GM21619 (cell line): Measurements from ENCODE around the gene FNBP1.

ENCODE experiments used
- ATAC-seq: cut with Tn5 transposase; IDR thresholded peaks from one replicate; pipeline ENCODE4 v1.9.1; 2021; ENCODE audit not compliant: unreplicated experiment

Gene FNBP1

GRCh38 chr9:129863059-129863690 is 179.8 kb downstream of the FNBP1 start:
- ATAC-seq = no peak

GRCh38 chr9:129861447-129861827 is 181.6 kb downstream of the FNBP1 start:
- no peak for ATAC-seq

GRCh38 chr9:129860653-129861446 is 182.1 kb downstream of the FNBP1 start:
- ATAC-seq = no peak

DNA sequence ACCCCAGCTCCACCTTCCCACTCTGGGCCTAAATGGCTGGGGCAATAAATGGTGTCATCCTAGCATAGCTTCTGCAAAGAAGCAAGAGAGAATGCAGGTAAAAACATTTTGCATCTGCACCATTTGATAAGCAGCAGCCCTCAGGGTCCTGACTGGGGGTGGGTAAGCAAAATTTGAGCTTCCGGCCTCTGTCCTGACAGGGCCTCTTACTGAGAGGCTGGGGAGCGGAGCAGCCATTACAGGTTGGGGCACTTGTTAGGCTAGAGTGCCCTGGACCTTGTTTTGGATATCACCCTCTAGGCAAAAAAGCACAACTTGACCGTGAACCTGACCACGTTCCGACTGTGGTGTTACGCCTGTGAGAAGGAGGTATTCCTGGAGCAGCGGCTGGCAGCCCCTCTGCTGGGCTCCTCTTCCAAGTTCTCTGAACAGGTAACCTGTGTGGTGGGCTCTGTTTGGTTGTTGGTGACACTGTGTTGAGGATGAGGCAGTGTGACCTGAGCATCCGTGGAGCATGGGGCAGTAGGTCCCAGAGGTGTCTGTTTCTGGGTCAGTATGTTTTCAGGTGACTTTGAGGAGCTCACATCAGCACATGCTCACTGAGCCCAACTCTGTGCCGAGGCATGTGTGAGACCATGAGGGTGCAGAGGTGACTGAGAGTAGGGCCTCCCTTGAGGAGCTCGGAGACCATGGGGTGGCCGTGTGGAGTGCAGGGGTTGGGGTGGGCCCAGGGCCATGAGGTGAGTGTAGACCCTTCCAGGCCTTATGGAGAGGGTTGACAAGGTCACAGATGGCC is 184.6 kb downstream of the FNBP1 start:
- ATAC-seq = no peak

GRCh38 chr9:129857207-129857606 is 185.8 kb downstream of the FNBP1 start:
- no peak for ATAC-seq

DNA sequence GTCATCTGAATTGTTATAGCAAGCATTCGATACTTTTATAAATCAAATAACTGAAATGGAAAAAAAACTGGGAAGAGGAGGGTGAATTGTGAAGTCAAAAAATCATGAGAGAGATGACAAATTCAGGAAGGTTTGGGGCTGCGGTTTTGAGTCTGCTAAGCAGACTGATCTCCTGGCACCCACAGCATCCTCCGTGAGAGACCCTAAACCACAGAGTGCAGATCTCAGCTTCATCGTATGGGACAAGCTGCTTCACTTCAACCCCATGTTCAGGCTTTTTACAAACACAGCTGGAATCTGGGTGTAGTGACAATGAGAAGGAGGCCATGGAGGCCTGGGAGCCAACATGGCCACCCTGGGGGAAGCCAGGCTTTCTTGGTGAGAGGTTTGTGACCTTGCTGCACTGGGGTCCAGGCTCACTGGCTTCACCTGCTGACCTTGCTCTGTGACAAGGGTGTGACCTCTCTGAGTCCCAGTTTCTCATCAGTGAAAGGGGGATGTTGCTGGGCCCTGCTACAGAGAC is 188.3 kb downstream of the FNBP1 start:
- no peak for ATAC-seq

GRCh38 chr9:129853614-129854013 is 189.4 kb downstream of the FNBP1 start:
- no peak for ATAC-seq

DNA sequence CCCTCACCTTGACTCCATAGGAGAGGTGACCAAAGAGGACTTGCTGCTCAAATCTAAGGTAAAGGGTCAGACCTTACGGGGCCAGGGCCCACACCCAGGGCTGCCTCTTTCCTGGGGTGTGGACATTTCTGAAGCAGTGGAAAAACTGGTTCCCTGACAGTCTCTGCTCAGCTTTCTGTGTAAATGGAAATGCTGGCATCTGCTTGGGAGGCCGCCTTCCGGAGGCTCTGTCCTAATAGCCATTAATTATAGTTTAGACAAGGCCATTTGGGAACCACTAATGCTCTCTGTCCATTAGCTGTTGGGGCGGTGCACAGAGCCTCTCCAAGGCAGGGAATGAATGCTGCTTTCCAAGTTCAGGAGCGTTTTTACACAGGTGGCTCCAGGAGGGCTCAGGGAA is 190.4 kb downstream of the FNBP1 start:
- no peak for ATAC-seq

- no peak for ATAC-seq
Observed at GRCh38 chr9:129851821-129852220, 191.2 kb downstream of the FNBP1 start.

GRCh38 chr9:129850821-129851550 is 192.0 kb downstream of the FNBP1 start:
- ATAC-seq = no peak

DNA sequence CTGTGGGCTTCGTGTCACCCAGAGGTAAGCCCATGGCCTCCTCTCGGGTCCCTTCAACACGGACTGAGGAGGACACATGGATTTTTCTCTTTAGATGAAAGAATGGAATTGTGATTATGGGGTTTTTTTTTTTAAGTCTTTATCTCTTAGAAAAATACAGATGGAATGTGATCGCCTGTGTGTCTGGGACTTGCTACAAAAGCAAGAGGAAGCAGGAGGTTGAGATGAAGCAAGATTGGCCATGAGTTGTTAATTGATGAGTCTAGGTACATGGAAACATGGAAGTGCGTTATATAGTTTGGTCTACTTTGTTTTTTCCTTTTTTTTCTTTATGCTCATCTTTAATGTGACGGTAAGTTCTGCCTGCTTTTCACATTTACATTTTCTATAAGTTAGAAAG is 193.1 kb downstream of the FNBP1 start:
- no peak for ATAC-seq

DNA sequence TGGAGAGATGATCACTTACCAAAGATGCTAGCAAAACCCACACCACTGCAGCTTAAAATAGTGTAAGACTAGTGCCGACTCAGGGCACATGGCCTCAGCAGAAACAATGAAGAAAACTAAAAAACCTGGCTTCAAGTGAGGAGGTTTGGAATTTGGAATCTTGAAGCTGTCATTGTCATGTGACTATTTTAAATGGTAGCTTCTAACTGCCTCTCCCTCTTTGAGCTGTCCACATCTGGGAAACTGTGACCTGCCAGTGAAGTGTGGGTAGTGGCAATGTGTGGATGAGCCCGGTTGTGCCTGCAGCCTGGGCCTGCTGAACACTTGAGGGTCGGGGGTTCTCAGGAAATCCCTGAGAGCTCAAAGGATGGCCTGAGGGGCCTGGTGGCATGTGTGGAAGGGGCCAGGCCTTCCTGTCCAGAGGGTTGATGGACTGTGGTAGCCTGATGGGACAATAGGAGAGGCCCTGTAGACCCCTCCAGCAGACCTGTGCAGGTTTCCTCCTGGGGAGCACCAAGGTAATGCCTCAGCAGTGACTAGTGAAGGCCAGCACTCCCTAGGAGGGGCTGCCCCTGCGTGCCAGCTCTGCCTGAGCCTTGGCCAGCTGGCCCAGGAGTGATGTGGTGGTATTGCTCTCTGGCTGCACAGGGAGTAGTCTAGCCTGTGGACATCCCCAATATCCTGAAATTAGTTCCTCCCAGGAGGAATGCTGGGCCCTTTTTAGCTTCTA is 194.1 kb downstream of the FNBP1 start:
- no peak for ATAC-seq

- no peak for ATAC-seq
Observed at GRCh38 chr9:129845373-129845772, 197.6 kb downstream of the FNBP1 start.

GRCh38 chr9:129841071-129841470 is 201.9 kb downstream of the FNBP1 start:
- no peak for ATAC-seq

DNA sequence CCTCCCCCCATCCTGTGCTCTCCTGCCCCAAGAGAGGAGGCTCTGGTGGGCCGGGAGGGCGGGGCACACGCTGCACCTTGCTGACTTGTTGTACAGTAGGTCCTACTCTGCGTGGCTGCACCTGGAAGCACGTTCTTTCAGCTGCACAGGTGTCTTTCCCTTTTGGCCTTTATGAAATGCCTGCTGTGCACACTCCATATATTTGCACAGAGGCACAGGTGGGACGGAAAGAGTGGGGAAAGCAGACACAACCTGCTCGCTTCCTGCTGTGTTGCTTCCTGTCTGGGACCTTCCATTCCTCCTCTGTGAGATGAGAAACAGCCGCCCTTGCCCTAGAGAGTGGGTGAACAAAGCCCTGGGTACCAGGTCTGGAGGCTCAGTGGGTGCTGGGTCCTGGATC is 203.0 kb downstream of the FNBP1 start:
- no peak for ATAC-seq

- ATAC-seq = no peak
Observed at GRCh38 chr9:129839324-129840023, 203.5 kb downstream of the FNBP1 start.

- ATAC-seq = no peak
Observed at GRCh38 chr9:129838707-129839259, 204.2 kb downstream of the FNBP1 start.
